Colonic mucosa (tissue), 4 donors: ENCODE data around the gene PTGES2. TPM values are rescaled to one million over a fixed set of nuclear protein-coding genes. Genes with fewer than 3 reads are reported as not detected.

Source experiments
- DNase-seq: peaks from one replicate; pipeline ENCODE4 v3.0.0-alpha.2; 2020
- H3K27ac ChIP-seq: fragments of 200-600 bp; one replicate; pipeline ENCODE4 v1.8.0; 2021
- H3K27me3 ChIP-seq: fragments of 200-600 bp; one replicate; pipeline ENCODE4 v1.8.0; 2021
- H3K36me3 ChIP-seq: fragments of 200-600 bp; one replicate; pipeline ENCODE4 v1.8.0; 2021
- H3K4me1 ChIP-seq: fragments of 200-600 bp; one replicate; pipeline ENCODE4 v1.8.0; 2021; ENCODE audit warnings: mild to moderate bottlenecking
- H3K4me3 ChIP-seq: fragments of 200-600 bp; one replicate; pipeline ENCODE4 v1.8.0; 2021
- H3K9ac ChIP-seq, 2 donors: one replicate each; pipeline ENCODE4 v1.7.0; 2013; ENCODE audit warnings: control low read depth in 2 of 2, low read depth in 2 of 2, low read length in 2 of 2
- H3K9me3 ChIP-seq: fragments of 200-600 bp; one replicate; pipeline ENCODE4 v1.8.0; 2021
- intact Hi-C: fragments of 100-400 bp; cut with DNase I; formaldehyde crosslinking; loops from one replicate; pipeline ENCODE4 v1.14.1; 2022
- total RNA-seq, 2 donors: library from RNA; stranded (reverse); fragmentation: NEBNext Ultra II Directional in 1 of 2; extraction: Animal tissue kit (Norgen Biotek cat#: 25700) in 1 of 2; gene quantifications; one replicate each; pipeline ENCODE4 v1.2.1, GENCODE V29; 2021
- TF ChIP-seq, protein P1 (sequence below): fragments of 200-600 bp; IDR thresholded peaks from one replicate; pipeline ENCODE4 v1.8.0; 2022; ENCODE audit warnings: antibody characterized with exemption, mild to moderate bottlenecking
- donor health status: healthy.
- donor health status: DM: no; HTN: no; CAD: no.
- donor health status: DM: no; HTN: no; CAD: no.

Gene PTGES2
- total RNA-seq, 2 donors from 2014 or later = 93.7 to 142 TPM

GRCh38 chr9:128091571-128091970 lies 36.0 kb downstream of the PTGES2 start:
- Histone ChIP-seq H3K27me3 (no peaks in the 10 kb centered on the region), H3K4me1 (peaks cover 6% of the 10 kb centered on the region), H3K9me3 (no peaks in the 10 kb centered on the region), H3K9ac (no peak overlapping the region), H3K27ac (no peak overlapping the region), H3K36me3 (no peaks in the 10 kb centered on the region), H3K4me3 (no peak overlapping the region)
- TF ChIP-seq, protein P1, sequence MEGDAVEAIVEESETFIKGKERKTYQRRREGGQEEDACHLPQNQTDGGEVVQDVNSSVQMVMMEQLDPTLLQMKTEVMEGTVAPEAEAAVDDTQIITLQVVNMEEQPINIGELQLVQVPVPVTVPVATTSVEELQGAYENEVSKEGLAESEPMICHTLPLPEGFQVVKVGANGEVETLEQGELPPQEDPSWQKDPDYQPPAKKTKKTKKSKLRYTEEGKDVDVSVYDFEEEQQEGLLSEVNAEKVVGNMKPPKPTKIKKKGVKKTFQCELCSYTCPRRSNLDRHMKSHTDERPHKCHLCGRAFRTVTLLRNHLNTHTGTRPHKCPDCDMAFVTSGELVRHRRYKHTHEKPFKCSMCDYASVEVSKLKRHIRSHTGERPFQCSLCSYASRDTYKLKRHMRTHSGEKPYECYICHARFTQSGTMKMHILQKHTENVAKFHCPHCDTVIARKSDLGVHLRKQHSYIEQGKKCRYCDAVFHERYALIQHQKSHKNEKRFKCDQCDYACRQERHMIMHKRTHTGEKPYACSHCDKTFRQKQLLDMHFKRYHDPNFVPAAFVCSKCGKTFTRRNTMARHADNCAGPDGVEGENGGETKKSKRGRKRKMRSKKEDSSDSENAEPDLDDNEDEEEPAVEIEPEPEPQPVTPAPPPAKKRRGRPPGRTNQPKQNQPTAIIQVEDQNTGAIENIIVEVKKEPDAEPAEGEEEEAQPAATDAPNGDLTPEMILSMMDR = no peak
- DNase-seq = no peak
- intact Hi-C loops = no loop called here

DNA sequence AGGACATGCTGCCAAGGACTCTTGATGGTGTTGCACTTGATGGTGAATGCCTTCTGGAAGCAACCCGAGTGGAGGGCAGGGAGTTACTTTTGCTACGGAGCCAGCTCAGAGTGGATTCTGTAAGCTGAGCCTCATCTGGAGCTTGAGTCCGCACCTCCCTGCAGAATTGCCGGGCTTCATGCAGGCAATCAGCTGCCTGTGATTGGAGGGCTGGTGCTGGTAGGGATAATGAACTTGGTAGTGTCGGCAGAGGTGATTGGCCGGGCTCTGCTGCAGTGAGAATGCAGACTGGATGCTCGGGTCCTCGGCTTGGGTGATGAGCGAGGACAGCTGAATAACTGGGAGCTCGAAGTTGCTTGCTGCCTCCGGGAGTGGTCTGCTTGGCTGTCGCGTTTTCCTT lies 36.4 kb downstream of the PTGES2 start:
- DNase-seq = no peak
- intact Hi-C loops = no loop called here
- H3K4me1 ChIP-seq = peaks cover 6% of the 10 kb centered on the region
- no peak overlapping the region for H3K9ac ChIP-seq
- TF ChIP-seq, protein P1 = no peak
- H3K27me3 ChIP-seq = no peaks in the 10 kb centered on the region
- no peak overlapping the region for H3K4me3 ChIP-seq
- H3K36me3 ChIP-seq = no peaks in the 10 kb centered on the region
- no peaks in the 10 kb centered on the region for H3K9me3 ChIP-seq
- no peak overlapping the region for H3K27ac ChIP-seq

- Histone ChIP-seq H3K4me1 (peaks cover 6% of the 10 kb centered on the region), H3K36me3 (no peaks in the 10 kb centered on the region), H3K4me3 (no peak overlapping the region), H3K9ac (no peak overlapping the region), H3K27me3 (no peaks in the 10 kb centered on the region), H3K9me3 (no peaks in the 10 kb centered on the region), H3K27ac (peak overlapping the region; percentile 44)
- TF ChIP-seq, protein P1 = no peak
- intact Hi-C loops = no loop called here
- DNase-seq = no peak
Observed at GRCh38 chr9:128089299-128089698, 38.2 kb downstream of the PTGES2 start.

DNA sequence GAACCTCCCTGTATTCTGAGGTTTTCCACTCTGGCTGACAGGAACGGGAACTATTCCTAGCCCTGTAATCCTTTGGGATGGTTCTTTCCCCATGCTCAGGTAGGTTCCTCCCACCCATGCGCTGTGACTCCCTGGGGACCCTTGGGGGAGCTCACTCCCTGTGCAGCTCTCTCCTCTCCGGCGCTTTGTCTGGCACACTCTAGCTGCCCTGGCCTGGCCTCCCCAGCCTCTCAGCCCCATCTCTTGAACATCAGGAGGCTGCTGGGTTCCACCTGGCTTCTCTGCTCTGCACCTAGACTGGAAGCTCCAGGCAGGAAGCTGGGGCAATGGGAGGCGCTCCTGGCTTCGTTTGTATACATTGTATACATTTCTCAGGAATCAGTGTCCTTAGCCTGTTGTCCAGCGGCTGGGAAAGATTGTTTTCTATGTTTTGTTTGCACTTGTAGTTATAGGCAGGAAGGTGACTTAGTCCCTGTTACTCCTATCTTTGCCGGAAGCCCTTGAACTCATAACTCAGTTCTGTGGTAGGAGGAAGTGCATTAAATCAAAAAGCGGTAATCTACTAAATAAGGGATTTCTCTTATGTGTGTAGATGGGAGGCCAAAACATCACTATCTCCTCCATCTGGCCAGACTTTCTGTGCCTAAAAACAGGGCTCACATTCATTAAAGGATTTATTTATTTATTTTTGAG lies 39.1 kb downstream of the PTGES2 start:
- no peak for DNase-seq
- peaks cover 6% of the 10 kb centered on the region for H3K4me1 ChIP-seq

GRCh38 chr9:128087262-128087661 lies 40.3 kb downstream of the PTGES2 start:
- H3K4me1 ChIP-seq = peaks cover 6% of the 10 kb centered on the region

More for the DNA sequence above, 39.1 kb downstream of the PTGES2 start:
- Histone ChIP-seq H3K27ac (peak overlapping the region; percentile 44), H3K9ac (peak overlapping the region in 1 of 2 donors; percentile 34), H3K4me3 (no peak overlapping the region), H3K9me3 (no peaks in the 10 kb centered on the region), H3K36me3 (no peaks in the 10 kb centered on the region), H3K27me3 (no peaks in the 10 kb centered on the region)
- TF ChIP-seq, protein P1 = no peak
- intact Hi-C loops = no loop called here

More at GRCh38 chr9:128087262-128087661, 40.3 kb downstream of the PTGES2 start:
- Histone ChIP-seq H3K27me3 (no peaks in the 10 kb centered on the region), H3K36me3 (no peaks in the 10 kb centered on the region), H3K4me3 (no peak overlapping the region), H3K27ac (no peak overlapping the region), H3K9ac (no peak overlapping the region), H3K9me3 (no peaks in the 10 kb centered on the region)
- intact Hi-C loops = no loop called here
- TF ChIP-seq, protein P1 = no peak
- no peak for DNase-seq
